Measurements from ENCODE around the gene THUMPD2.

DNA sequence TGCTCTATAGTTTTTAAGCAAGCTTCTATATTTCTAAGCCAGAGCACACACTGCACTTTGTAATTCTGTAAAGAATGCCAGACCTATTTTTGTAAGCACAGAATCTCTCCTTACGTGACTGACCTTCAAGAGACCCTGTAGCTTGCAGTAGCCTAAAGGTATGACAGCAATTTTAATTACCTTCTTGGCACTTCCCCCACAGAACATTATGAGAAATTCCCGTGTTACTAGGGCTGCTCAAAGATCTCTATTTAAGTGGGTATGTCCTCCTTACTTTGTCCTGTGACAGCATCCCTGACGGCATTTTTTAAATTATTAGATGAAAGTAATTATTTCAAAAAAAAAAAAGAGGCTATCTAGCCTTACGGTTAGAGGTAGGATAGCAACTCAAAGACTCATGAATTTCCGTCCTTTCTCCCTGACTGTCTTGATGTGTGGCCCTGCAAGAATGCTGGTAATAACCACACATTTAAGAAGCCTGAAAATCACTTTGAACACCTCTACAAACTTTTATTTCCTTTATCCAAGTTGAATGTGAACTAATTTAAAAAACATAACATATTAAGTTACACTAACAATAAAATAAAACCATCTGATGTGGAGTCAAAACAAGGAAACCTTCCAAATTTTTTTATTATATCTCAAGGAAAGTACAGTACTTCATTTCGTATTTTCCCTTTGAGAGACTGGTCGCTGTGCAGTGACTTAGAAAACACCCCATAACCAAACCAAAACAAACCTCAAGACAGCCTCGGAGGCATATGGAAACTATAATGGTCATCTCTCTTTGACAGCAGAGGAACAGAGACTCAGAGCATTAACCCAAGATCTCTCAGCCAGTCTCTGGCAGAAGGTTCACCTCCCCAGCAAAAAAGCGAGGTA is 54.9 kb downstream of the THUMPD2 start:
- no peak for TF ChIP-seq CTCF (IDR thresholded peaks at IDR 0.05)
- TF ChIP-seq POLR2AphosphoS5 (IDR thresholded peaks at IDR 0.05) = no peak
- TF ChIP-seq POLR2A (IDR thresholded peaks at IDR 0.05) = no peak
- no peak for TF ChIP-seq EP300 (IDR thresholded peaks at IDR 0.05)

Data from sigmoid colon (tissue), 4 donors.